Esophagus muscularis mucosa (tissue), 4 donors: ENCODE data around the gene FRMD4A. TPM values are rescaled to one million over a fixed set of nuclear protein-coding genes. Genes with fewer than 3 reads are reported as not detected.
"Not testable (repeated sequence)": the region's sequence is repeated elsewhere in the genome, so short reads cannot be mapped to it uniquely, and the experiment has no call there.

Experiments used
- DNase-seq: peaks from one replicate; pipeline ENCODE4 v3.0.0-alpha.2; 2017; ENCODE audit errors: extremely low spot score
- H3K27ac ChIP-seq, 4 donors: fragments of 200-600 bp; sonication (generic); replicated peaks in 1 of 4; 1 replicate in 3 of 4; 2 replicates in 1 of 4; pipeline ENCODE4 v1.5.1; 2016 to 2019; ENCODE audit warnings: mild to moderate bottlenecking in 1 of 4
- H3K27me3 ChIP-seq, 4 donors: fragments of 200-600 bp; sonication (generic); one replicate each; pipeline versions ENCODE4 v1.5.1 to v1.6.0; 2016 to 2019
- H3K36me3 ChIP-seq, 4 donors: fragments of 200-600 bp; sonication (generic); one replicate each; pipeline ENCODE4 v1.5.1; 2016 to 2019
- H3K4me1 ChIP-seq, 4 donors: fragments of 200-600 bp; sonication (generic); one replicate each; pipeline ENCODE4 v1.5.1; 2016 to 2019
- H3K4me3 ChIP-seq, 4 donors: fragments of 200-600 bp; sonication (generic); 1 replicate in 2 of 4; 2 replicates in 2 of 4; pipeline ENCODE4 v1.5.1; 2016 to 2019; ENCODE audit warnings: mild to moderate bottlenecking in 4 of 4, moderate library complexity in 1 of 4
- H3K9me3 ChIP-seq, 4 donors: fragments of 200-600 bp; sonication (generic); 1 replicate in 3 of 4; 2 replicates in 1 of 4; pipeline ENCODE4 v1.5.1; 2016 to 2019
- CTCF ChIP-seq, 3 experiments: fragments of 200-600 bp in 2 of 3; fragments of 450-650 bp in 1 of 3; sonication (generic) in 2 of 3; IDR thresholded peaks; one replicate each; pipeline ENCODE4 v1.5.1; 2017 to 2019; ENCODE audit warnings: antibody characterized with exemption in 3 of 3, mild to moderate bottlenecking in 2 of 3, moderate library complexity in 1 of 3
- EP300 ChIP-seq: sonication (generic); formaldehyde crosslinking; IDR thresholded peaks from one replicate; pipeline ENCODE4 v1.6.1; 2017; ENCODE audit warnings: antibody characterized with exemption
- POLR2A ChIP-seq: fragments of 450-650 bp; IDR thresholded peaks from one replicate; pipeline ENCODE4 v1.6.1; 2017; ENCODE audit warnings: antibody characterized with exemption, moderate library complexity, mild to moderate bottlenecking, low read depth
- POLR2AphosphoS5 ChIP-seq, 2 donors: sonication (generic); formaldehyde crosslinking; IDR thresholded peaks; one replicate each; pipeline ENCODE4 v1.6.1; 2017; ENCODE audit warnings: antibody characterized with exemption in 2 of 2
- WGBS: methylation state at CpG from one replicate; pipeline ENCODE4 v1.1.5; 2018; 5-methylcytosine and 5-hydroxymethylcytosine counted together
- intact Hi-C: fragments of 100-400 bp; cut with DNase I; formaldehyde crosslinking; loops from one replicate; pipeline ENCODE4 v1.15.1; 2023
- total RNA-seq, 4 donors: library from RNA; depleted of rRNA; stranded (reverse); fragments of >200 nt; gene quantifications; one replicate each; pipeline versions ENCODE4 v1.1.0 to v1.2.1, GENCODE V29; 2016

Gene FRMD4A
- total RNA-seq, 4 donors from 2014 or later = 17.0 to 28.8 (median 21.8) TPM

GRCh38 chr10:13716081-13717071, 614.3 kb downstream of the FRMD4A start:
- 79% methylated on average over 10 of the region's 10 CpGs for WGBS
- H3K27ac ChIP-seq = peak overlapping the region in 1 of 4 donors; percentile 27
- H3K27me3 ChIP-seq = no peaks in the 10 kb centered on the region
- intact Hi-C loops = no loop called here
- H3K4me3 ChIP-seq = no peak overlapping the region
- H3K36me3 ChIP-seq = peaks cover 0 to 4% (median 1%) of the 10 kb centered on the region in 4 donors
- no peak for DNase-seq
- no peaks in the 10 kb centered on the region for H3K9me3 ChIP-seq
- no peak for TF ChIP-seq POLR2A
- no peak for TF ChIP-seq CTCF (IDR thresholded peaks at IDR 0.05)
- peaks cover 19 to 51% (median 37%) of the 10 kb centered on the region in 4 donors for H3K4me1 ChIP-seq

GRCh38 chr10:13715596-13715995, 615.1 kb downstream of the FRMD4A start:
- H3K36me3 ChIP-seq, intact Hi-C loops, H3K27ac ChIP-seq, DNase-seq, H3K4me3 ChIP-seq, H3K27me3 ChIP-seq, H3K9me3 ChIP-seq: not testable (repeated sequence)
- H3K4me1 ChIP-seq = peaks cover 19 to 51% (median 37%) of the 10 kb centered on the region in 4 donors
- WGBS = 76% methylated on average over 5 of the region's 5 CpGs

GRCh38 chr10:13715100-13715499, 615.6 kb downstream of the FRMD4A start:
- 86% methylated on average over 5 of the region's 5 CpGs for WGBS
- TF ChIP-seq CTCF (IDR thresholded peaks at IDR 0.05) (no peak), POLR2AphosphoS5 (IDR thresholded peaks at IDR 0.05) (no peak), POLR2A (no peak), EP300 (no peak)
- Histone ChIP-seq H3K9me3 (no peaks in the 10 kb centered on the region), H3K4me1 (peaks cover 19 to 50% (median 41%) of the 10 kb centered on the region in 4 donors), H3K4me3 (no peak overlapping the region), H3K36me3 (peaks cover 0 to 4% (median 0%) of the 10 kb centered on the region in 4 donors), H3K27ac (no peak overlapping the region), H3K27me3 (no peaks in the 10 kb centered on the region)
- no peak for DNase-seq
- intact Hi-C loops = no loop called here

- intact Hi-C loops = no loop called here
- H3K9me3 ChIP-seq = no peaks in the 10 kb centered on the region
- H3K4me3 ChIP-seq = no peak overlapping the region
- peaks cover 23 to 49% (median 40%) of the 10 kb centered on the region in 4 donors for H3K4me1 ChIP-seq
- H3K36me3 ChIP-seq = peaks cover 0 to under 1% (median 0%) of the 10 kb centered on the region in 4 donors
- TF ChIP-seq POLR2A (no peak), POLR2AphosphoS5 (IDR thresholded peaks at IDR 0.05) (peak; percentile 10 to 31)
- no peaks in the 10 kb centered on the region for H3K27me3 ChIP-seq
- peak; percentile 93 for DNase-seq
- peak overlapping the region in 3 of 4 donors; percentile 38 to 46 (median 42) for H3K27ac ChIP-seq
- 24% methylated on average over 6 of the region's 6 CpGs for WGBS
These were observed 617.7 kb downstream of the FRMD4A start for GRCh38 chr10:13712837-13713581.

- no peak for DNase-seq
- no peaks in the 10 kb centered on the region for H3K9me3 ChIP-seq
- no peak overlapping the region for H3K4me3 ChIP-seq
- 86% methylated on average over 4 of the region's 4 CpGs for WGBS
- H3K27me3 ChIP-seq = no peaks in the 10 kb centered on the region
- peak overlapping the region in 3 of 4 donors; percentile 38 to 46 (median 42) for H3K27ac ChIP-seq
- H3K36me3 ChIP-seq = no peaks in the 10 kb centered on the region
- intact Hi-C loops = no loop called here
- TF ChIP-seq POLR2AphosphoS5 (IDR thresholded peaks at IDR 0.05) (no peak), CTCF (IDR thresholded peaks at IDR 0.05) (no peak)
- H3K4me1 ChIP-seq = peaks cover 27 to 49% (median 41%) of the 10 kb centered on the region in 4 donors
These were observed 618.3 kb downstream of the FRMD4A start for GRCh38 chr10:13712476-13712836.
